SW480 (cell line): ENCODE results near the gene CCDC121.

Experiments
- DNase-seq: peaks from one replicate; pipeline ENCODE4 v3.0.0-alpha.2; 2016; ENCODE audit warnings: low spot score

The CCDC121 gene

GRCh38 chr2:27582129-27582694, 46.6 kb downstream of the CCDC121 start:
- DNase-seq, result no peak

GRCh38 chr2:27581417-27582128, 47.2 kb downstream of the CCDC121 start:
- DNase-seq, result no peak
